HG02610 (cell line): ENCODE data around the gene ETV7.

ENCODE experiments used
- ATAC-seq: cut with Tn5 transposase; IDR thresholded peaks from one replicate; pipeline ENCODE4 v1.9.1; 2021; ENCODE audit warnings: mild to moderate bottlenecking, moderate library complexity; ENCODE audit not compliant: unreplicated experiment

Gene ETV7

GRCh38 chr6:36384095-36384494 is 3.4 kb downstream of the ETV7 start:
- no peak for ATAC-seq

- no peak for ATAC-seq
These were observed 3.9 kb downstream of the ETV7 start for GRCh38 chr6:36383606-36384005.

GRCh38 chr6:36382976-36383375 is 4.5 kb downstream of the ETV7 start:
- no peak for ATAC-seq

GRCh38 chr6:36381502-36382389 is 5.7 kb downstream of the ETV7 start:
- ATAC-seq = no peak

- no peak for ATAC-seq
These were observed 7.3 kb downstream of the ETV7 start for GRCh38 chr6:36380166-36380565.

GRCh38 chr6:36378936-36379335 is 8.5 kb downstream of the ETV7 start:
- no peak for ATAC-seq

- no peak for ATAC-seq
These were observed 9.1 kb downstream of the ETV7 start for GRCh38 chr6:36378243-36378920.

GRCh38 chr6:36377594-36377993 is 9.9 kb downstream of the ETV7 start:
- ATAC-seq = no peak

- no peak for ATAC-seq
These were observed 10.7 kb downstream of the ETV7 start for GRCh38 chr6:36376742-36377141.

- no peak for ATAC-seq
These were observed 11.3 kb downstream of the ETV7 start for GRCh38 chr6:36376183-36376582.

GRCh38 chr6:36375644-36376155 is 11.8 kb downstream of the ETV7 start:
- no peak for ATAC-seq

- ATAC-seq = no peak
These were observed 12.5 kb downstream of the ETV7 start for GRCh38 chr6:36374972-36375371.

- ATAC-seq = no peak
These were observed 13.3 kb downstream of the ETV7 start for GRCh38 chr6:36374194-36374593.

GRCh38 chr6:36373368-36374019 is 14.0 kb downstream of the ETV7 start:
- no peak for ATAC-seq

- ATAC-seq = no peak
These were observed 15.4 kb downstream of the ETV7 start for GRCh38 chr6:36372088-36372487.

- no peak for ATAC-seq
These were observed 16.3 kb downstream of the ETV7 start for GRCh38 chr6:36371211-36371610.

- ATAC-seq = no peak
These were observed 16.8 kb downstream of the ETV7 start for GRCh38 chr6:36370638-36371037.

GRCh38 chr6:36368921-36369865 is 18.3 kb downstream of the ETV7 start:
- no peak for ATAC-seq

GRCh38 chr6:36368421-36368820 is 19.0 kb downstream of the ETV7 start:
- no peak for ATAC-seq

- no peak for ATAC-seq
These were observed 19.7 kb downstream of the ETV7 start for GRCh38 chr6:36367743-36368142.
